Non-pigmented ciliary epithelial cell (primary cell): ENCODE data around the gene TRPM5.
"Not testable (repeated sequence)": the region's sequence is repeated elsewhere in the genome, so short reads cannot be mapped to it uniquely, and the experiment has no call there.

Experiments used
- DNase-seq: peaks from one replicate; pipeline ENCODE4 v3.0.0-alpha.2; 2010; ENCODE audit warnings: low read depth

Gene TRPM5

GRCh38 chr11:2443881-2444820 is at the start of gene TRPM5:
TSS of gene TRPM5 (minus strand) at chr11:2444514. CDS start at chr11:2423036, 21,478 bp downstream.
- DNase-seq = no peak

DNA sequence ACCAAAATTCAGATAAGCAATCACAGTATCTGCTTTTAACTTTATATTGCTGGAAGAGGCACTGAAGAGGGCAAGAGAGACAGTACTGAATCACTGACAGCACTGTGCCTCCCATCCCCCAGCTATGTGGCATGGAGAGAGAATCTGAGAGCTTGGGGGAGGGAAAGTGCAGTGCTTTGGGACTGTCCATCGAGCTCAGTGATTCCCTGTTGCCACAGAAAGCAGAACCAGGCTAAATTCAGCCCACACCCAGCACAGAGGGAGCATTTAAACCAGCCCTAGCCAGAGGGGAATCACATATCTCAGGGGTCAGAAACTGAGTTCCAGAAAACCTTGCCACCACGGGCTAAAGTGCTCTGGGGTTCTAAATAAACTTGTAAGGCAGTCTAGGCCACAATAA is 44.8 kb upstream of the TRPM5 start:
- DNase-seq = no peak

GRCh38 chr11:2488004-2488403 is 43.7 kb upstream of the TRPM5 start:
- DNase-seq = no peak

GRCh38 chr11:2484576-2485125 is 40.3 kb upstream of the TRPM5 start:
- DNase-seq = no peak

DNA sequence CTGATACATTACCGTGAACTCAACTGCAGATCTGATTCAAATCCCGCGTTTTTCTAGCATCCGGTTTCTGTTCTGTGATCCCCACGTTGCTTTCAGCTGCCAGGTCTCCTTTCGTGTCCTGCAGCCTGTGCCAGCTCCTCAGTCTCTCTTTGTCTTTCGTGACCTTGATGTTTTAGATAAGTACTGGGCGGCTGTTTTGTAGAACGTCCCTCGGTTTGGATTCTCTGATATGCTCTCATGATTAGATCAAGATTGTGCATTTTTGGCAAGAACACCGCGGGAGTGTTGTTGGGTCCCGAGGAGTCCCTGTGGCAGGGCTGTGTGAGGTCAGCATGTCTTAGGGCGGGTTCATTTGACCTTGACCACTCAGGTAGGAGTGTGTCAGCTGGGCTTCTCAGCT is 39.1 kb upstream of the TRPM5 start:
- no peak for DNase-seq

DNA sequence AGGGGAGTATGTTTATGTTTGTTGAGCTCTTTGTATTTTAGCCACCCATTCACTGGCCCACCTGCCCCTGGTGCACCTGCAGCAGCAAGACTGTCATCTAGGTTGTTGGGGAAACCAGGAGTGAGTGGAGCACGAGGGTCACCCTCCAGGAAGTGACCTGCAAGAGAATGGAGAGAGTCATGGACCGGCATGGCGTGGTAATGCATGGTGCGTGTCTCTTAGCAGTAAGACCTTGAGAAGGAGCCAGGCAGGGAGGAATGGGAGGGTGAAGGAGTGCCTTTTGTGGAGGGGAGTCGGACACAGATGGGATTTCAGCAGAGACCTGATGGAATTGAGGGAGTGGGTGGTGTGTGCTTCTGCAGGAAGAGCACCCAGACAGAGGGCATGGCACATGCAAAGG is 38.4 kb upstream of the TRPM5 start:
- DNase-seq = no peak

GRCh38 chr11:2482204-2482603 is 37.9 kb upstream of the TRPM5 start:
- no peak for DNase-seq

GRCh38 chr11:2481253-2481652 is 36.9 kb upstream of the TRPM5 start:
- no peak for DNase-seq

- DNase-seq = no peak
Measured at GRCh38 chr11:2480874-2481220, 36.5 kb upstream of the TRPM5 start.

- DNase-seq = not testable (repeated sequence)
Measured at GRCh38 chr11:2480067-2480873, 36.0 kb upstream of the TRPM5 start.

DNA sequence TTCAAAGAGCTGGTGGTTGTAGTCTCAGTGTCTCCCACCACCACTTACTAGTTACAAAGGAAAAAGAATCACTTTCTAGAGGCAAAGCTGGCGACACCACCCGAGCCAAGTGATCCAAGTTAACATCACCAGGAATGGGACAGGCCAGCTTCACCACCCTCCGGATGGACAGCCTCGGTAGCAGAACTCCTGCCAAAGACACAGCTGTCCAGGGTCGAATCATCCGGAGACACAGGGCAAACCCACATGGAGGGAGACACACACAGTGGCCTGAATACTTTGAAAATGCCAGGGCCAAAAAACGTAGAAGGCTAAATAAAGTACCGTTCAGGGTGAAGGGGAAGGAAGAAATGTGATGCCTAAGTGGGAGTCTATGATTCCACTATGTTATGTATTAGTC is 33.6 kb upstream of the TRPM5 start:
- DNase-seq = no peak

- no peak for DNase-seq
Measured at GRCh38 chr11:2477254-2477653, 32.9 kb upstream of the TRPM5 start.

GRCh38 chr11:2475136-2475918 is 31.0 kb upstream of the TRPM5 start:
- DNase-seq = no peak

- no peak for DNase-seq
Measured at GRCh38 chr11:2474059-2474901, 30.0 kb upstream of the TRPM5 start.

GRCh38 chr11:2473361-2474058 is 29.2 kb upstream of the TRPM5 start:
- no peak for DNase-seq

DNA sequence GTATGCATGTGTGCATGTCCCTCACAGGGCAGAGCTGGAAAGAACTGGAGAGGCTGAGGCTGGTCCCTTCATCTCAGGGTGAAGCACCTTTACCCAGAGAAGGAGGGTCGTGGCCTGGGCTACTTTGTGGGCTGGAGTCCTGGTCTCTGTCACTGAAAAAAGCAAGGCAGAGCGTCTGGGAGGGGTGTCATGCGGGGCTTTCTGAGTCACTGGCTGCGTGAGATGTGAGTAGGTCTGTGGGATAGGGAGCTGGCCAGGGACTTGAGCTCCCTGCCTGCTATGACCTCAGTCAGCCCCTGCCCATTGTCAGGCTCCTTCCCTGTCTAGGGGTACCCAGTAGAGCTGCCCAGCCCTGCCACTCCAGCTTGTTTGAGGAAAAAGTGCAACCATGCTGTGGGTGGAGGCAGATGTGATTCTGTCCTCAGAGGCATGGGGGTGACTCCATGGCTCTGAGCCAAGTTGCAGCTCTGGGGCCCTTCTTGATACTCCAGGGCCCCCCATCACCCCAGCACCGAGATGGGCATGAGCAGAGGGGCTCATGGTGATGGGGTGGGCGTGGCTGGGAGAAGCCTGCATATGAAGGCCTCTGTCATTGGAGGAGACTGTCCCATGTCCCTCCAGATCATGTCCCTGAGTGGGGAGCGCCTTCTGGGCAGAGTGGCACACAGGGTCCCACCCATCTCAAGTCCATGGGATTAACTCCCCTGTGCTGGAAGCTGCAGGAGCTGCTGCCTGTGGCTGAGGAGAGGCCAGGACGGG is 28.3 kb upstream of the TRPM5 start:
- DNase-seq = no peak

- DNase-seq = no peak
Measured at GRCh38 chr11:2471804-2472096, 27.4 kb upstream of the TRPM5 start.

DNA sequence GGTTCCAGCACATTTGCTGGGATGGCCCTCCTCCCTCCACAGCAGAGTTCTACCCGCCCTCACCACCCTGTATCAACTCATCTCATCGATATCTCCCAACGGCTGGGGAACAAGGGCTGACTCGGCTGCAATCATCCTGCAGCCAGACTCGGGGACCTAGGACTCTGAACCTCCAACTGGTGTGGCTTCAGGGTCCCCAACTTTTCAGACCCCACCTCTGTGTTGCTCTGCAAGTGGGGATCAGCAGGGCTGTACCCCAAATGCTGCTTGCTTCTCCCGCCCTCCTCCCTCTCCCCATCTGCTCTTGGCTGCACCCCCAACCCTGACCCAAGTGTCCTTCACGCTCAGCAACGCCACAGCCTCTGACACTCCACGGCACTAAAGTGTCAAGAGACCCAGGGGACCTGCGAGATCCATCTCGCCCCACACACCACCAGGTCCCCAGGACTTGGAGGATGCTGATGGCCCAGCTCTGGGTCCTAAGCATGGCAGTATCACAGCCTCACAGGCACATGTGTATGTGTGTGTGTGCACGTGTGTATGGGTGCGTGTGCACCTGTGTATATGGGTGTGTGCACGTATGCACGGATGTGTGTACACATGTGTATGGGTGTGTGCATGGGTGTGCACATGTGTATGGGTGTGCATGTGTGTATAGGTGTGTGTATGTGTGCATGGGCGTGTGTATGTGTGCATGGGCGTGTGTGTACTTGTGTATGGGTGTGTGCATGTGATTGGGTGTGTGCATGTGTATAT is 26.9 kb upstream of the TRPM5 start:
- no peak for DNase-seq

- DNase-seq = no peak
Measured at GRCh38 chr11:2470495-2470894, 26.2 kb upstream of the TRPM5 start.
